H4 (cell line): ENCODE measurements around the gene EMC10. TPM values are rescaled to one million over a fixed set of nuclear protein-coding genes. Genes with fewer than 3 reads are reported as not detected.
A peak's percentile ranks its signal among the peaks of the same experiment; 100 is the strongest.
"Not testable (repeated sequence)": the region's sequence is repeated elsewhere in the genome, so short reads cannot be mapped to it uniquely, and the experiment has no call there.

Experiments used
- DNase-seq: peaks from one replicate; pipeline ENCODE4 v3.0.0-alpha.2; 2015; ENCODE audit warnings: low spot score
- total RNA-seq: library from RNA; depleted of rRNA; stranded (reverse); fragments of >200 nt; shearing (Covaris generic); gene quantifications from 2 replicates; pipeline ENCODE4 v1.2.3, GENCODE V29; 2014

Gene EMC10
- total RNA-seq, 1 experiment from 2014 or later = 94.2 TPM

DNA sequence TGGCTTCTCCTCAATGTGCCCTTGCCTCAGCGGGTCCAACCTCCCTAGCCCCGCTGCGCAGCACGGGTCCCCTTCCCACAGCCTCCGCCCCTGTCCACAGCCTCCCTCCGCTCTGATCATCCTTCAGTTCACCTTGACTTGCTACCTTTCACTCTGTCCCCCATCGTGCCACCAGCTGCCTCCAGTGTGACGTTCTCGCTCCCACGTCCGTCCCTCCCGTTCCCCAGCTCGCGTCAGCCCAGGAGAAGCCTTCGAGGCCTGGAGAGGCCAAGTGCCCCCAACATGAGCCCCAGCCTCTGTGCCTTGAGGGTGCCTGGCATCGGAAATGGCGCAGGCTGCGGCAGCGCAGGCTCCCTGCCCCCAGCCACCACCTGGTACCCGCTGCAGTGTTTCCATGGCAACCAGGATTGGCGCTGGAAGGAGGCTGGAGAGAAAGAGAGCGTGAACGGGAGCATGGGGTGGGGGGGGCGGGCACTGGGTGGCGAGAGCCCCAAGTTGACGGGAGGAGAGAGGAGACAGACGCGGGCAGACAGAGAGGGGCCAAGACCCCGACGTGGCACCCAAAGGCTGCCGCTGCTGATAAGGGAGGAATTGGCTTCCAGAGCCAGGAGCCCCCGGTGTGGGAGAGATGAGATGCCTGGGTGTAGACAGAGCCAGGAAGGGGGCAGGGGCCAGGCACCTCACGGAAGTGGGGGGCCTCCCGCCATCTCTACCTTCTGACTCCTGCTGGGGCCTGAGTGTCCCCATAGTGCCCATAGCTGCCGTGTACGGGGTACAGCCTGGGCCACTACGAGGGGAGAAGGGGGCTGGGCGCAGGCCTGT, 38.2 kb downstream of the EMC10 start:
- DNase-seq = no peak

DNA sequence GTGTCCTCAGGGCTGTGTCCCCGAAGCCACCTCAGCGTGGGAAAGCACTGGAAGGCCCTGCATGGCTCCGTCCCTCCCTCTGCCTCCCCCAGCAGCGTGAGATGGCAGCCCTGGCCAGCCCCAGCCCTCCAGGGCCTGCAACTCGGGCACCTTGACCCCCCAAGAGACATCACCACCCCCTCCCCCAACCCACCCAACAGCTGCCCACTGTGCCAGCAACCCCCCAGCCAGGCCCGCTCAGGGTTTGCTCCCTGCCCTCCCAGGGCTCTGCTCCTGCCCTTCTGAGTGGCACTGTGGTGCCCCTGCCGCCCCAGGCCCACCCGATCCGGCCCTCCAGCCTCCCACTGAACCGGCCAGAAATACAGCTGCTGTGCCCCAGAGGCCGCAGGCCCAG, 38.9 kb downstream of the EMC10 start:
- DNase-seq = no peak

DNA sequence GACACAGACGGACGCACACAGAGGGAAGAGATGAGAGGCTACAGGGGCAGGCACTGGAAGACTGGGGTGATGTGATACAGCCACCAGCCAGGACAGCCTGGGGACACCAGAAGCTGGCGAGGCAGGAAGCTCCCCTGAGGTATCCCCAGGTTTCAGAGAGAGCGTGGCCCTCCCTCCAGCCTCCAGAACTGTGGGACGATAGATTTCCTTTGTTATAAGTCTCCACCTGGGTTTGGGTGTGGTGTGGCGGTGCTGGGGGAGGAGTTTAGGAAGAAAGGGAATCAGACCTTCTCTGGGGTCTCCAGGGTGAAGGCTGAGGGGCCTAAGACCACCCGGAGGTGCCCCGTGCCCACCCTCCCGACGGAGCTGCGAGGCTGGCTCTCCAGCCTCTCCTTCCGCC, 40.1 kb downstream of the EMC10 start:
- no peak for DNase-seq

DNA sequence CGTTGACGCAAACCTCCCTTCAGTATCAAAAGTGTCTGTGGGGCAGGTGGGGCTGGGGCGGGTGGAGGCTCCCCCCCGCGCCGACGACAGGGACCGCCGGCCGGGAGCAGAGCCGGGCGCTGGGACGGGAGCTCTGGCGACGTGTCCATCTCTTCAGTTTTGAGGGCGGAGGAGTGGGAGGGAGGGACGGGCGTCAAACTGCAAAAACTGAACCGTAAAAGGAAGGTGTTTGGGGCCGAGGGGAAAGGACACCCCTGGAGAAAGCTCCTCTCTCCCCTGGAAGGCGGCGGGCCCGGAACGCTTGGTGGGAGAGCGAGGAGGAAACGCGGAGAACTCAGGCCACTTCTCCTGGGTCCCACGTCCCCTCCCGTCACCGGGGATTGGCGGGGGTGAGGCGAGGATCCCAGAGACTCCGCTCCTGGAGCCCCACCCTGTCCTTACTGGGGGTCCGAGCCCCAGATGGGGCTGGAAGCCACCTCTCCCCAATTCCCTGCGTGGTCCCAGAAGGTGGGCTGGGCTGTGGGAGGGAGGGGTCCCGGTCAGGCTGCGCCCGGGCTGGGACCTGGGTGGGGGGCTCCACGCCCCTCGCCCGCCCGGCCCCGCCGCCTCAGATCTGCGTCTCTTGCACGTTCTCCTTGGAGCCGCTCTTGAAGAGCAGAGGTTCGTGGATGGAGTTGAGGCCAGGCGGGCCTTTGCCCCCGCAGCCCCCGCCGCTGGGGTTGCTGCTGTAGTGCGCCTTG, 40.8 kb downstream of the EMC10 start:
- DNase-seq = no peak

DNA sequence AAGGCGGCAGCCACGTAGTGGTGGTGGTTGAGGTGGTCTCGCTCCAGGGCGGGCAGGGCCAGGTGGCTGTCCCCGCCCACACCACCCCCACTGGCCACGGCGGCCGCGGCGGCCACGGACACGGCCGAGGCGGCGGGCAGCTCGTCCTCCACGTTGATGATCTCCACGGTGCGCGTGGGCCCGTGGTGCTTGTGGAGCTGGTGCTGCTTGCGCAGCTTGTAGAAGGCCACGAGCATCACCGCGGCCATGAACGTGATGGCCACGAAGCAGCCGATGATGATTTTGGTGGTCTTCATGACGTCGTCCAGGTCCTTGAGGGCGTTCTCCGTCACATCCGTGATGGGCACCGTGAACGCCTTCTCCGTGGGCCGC, 41.4 kb downstream of the EMC10 start:
- DNase-seq = no peak

DNA sequence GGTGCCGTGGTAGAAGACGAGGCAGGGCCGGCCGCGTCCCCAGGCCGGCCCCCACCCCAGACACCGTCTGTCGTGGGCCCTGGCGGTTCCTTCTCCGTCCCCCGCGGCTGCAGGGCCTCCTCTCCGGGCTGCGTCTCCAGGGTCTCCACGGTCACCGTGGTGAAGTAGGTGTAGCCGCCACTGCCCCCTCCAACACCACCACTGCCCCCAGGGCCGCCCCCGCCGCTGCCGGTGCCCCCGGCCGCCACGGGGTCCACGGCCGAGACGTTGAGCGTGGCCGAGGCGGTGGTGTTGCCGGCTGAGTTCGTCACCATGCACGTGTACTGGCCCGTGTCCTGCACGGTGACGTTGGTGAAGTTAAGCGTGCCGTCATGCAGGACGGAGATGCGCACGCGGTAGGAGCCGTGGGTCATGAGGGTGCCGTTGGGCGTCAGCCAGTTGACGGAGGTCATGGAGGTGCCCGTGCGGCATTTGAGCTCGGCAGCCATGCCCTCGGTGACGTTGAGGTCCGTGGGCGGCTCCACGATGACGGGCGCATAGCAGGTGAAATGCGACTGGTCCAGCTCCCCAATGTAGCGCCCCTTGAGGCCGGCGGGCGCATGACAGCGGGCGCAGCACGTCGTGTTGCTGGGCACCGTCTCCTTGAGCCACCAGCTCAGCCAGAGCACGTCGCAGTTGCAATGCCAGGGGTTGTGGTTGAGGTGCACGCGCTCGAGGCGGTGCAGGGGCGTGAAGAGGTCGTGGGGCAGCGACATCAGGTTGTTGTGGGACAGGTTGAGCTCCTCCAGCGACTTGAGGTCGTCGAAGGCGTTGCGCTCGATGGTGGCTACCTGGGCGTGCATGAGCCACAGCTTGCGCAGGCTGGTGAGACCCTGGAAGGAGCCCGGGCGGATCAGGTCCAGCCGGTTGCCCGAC, 42.0 kb downstream of the EMC10 start:
- DNase-seq = no peak

DNA sequence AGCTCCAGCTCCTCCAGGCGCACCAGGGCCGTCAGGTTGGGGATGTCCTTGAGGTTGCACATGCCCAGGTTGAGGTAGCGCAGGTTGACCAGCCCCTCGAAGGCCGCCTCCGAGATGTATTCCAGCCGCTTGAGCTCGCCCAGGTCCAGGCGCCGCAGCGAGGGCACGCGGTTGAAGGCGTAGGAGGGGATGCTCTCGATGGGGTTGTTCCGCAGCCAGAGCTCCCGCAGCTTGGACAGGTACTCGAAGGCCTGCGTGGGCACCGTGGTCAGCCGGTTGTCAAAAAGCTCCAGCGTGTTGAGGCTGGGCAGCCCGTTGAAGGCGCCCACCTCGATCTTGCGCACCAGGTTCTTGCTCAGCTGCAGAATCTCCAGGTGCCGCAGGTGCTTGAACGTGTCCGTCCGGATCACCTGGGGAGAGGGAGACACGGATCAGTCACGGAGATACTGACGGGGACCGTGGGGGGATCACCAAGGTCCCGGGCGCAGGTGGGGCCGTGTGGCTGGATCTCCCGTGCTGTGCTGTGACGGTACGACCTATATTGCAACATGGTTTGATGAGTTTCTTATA, 42.8 kb downstream of the EMC10 start:
- DNase-seq = no peak

DNA sequence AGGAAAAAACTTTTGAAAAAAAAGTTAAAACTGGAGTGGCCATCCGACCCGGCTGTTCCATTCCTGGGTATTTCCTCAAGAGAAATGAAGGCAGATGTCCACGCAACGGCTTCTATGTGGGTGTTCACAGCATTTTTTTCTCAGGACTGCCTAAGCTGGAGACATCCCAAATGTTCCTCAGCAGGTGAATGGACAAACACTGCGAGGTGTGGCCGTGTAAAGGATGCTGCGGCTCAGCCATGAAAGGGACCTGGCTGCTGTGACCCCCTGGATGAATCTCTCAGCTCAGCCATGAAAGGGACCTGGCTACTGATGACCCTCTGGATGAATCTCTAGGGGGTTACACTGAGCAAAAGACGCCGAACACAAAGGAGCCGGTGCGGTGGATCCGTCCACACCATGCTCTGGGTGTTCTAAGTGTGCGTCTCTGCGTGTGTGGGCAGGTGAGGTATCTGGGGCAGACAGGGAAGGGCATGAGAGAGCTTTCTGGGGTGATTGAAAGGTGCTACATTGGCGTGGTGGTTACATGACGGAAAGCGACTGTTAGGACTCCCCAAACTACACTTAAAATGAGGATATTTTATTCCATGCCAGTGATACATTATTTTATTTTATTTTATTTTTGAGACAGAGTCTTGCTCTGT, 44.6 kb downstream of the EMC10 start:
- DNase-seq = no peak

DNA sequence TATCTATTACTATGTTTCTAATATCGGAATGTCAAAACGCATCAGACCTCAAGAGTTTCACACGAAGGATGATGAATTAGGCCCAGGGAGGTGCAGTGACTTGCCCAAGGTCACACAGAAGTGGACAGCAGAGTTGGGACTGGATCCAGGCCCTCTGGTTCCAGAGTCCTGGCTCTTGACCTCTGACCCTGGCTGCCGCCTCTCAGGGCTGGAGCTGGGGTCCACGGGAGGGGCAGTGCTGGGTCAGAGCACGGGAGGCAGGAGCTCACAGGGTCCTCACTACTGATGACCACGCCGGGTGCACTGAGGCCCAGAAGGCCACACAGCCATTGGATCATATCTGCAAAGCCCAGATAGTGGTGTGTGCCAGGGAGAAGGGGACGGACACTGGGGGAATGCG, 46.6 kb downstream of the EMC10 start:
- DNase-seq = no peak

DNA sequence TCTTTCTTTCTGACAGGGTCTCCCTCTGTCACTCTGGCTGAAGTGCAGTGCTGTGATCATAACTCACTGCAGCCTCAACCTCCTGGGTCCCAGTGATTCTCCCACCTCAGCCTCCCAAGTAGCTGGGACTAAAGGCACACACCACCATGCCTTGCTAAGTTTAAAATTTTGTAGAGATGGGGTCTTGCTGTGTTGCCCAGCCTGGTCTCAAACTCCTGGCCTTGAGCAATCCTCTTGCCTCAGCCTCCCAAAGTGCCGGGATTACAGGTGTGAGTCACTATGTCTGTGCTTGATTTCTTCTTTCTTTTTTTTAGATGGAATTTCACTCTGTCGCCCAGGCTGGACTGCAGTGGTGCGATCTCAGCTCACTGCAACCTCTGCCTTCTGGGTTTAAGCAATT, 51.7 kb downstream of the EMC10 start:
- not testable (repeated sequence) for DNase-seq

DNA sequence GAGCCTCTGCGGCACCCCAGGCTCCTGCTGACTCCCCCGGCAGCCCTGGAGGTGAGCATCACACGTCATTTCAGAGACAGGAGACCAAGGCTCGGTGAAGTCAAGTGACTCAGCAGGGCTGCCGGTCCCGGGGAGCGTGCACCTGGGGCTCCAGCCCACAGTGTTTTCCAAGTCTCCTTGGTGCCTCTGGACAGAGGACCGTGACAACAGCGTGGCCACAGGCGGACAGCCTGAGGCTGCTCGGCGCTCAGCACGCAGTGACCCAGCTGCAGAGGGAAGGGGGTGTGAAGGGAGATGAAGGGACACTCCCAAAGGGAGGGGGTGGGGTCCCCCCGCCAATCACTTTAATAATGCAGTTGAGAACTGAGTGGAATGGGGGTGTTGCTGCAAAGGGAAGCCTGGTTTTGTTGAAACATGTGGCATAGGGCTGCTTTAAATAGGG, 54.9 kb downstream of the EMC10 start:
- DNase-seq = no peak

DNA sequence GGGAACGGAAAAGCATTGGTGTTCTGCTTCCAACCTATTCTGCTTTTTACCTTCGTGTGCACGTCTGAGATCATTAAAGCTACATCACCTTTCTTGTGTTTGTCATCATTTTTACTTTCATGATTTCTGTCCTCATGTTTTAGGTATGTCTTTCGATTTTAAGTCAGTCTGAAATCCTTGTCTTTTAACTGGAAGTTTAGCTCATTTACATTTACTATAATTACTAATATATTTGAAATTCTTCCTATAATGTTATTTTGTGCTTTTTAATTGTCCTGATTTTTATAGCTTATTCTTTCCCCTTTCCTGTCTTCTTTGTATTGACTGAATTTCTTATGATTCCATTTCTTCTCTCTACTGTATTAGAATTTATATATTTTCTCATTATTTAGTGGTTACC, 56.6 kb downstream of the EMC10 start:
- no peak for DNase-seq

DNA sequence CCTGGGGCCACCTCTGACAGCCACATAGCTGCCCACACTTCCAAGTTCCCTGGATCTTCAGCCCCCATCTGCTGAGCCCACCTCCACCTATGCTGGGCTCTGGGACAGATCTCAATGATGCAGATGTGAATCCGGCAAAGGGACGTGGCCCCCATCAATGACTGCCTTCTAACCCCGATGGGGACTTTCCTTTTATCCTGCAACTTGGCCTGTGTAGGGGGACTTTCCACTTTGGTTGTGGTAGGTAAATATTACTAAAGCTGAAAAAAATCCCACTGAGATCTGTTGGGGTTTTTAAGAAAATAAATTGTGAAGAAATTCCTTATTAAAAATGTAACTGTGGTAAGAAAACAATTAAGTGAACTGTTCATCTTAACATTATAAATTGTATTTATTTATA, 58.2 kb downstream of the EMC10 start:
- no peak for DNase-seq

DNA sequence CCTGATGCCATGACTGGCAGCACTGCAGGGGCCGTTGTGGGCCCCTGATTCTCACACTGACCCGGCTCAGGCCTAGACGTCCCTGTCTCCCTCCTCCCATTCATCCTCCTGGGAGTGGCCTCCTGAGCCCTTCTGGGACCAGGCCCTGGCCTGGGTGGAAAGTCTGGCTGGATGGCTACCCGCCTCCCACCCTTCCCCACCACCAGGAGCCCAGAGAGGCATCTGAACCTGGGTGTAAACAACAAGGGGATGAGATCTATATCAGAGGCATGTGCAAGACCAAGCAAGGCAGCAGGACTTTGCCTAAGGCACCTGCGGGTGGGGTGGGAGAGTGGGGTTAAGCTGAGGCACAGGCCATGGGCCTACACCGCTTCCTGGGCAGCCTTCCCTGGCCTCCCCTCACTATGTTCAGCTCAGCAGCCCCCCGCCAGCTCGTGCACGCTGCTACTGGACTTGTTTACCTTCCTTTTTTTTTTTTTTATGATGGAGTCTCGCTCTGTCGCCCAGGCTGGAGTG, 59.4 kb downstream of the EMC10 start:
- no peak for DNase-seq

DNA sequence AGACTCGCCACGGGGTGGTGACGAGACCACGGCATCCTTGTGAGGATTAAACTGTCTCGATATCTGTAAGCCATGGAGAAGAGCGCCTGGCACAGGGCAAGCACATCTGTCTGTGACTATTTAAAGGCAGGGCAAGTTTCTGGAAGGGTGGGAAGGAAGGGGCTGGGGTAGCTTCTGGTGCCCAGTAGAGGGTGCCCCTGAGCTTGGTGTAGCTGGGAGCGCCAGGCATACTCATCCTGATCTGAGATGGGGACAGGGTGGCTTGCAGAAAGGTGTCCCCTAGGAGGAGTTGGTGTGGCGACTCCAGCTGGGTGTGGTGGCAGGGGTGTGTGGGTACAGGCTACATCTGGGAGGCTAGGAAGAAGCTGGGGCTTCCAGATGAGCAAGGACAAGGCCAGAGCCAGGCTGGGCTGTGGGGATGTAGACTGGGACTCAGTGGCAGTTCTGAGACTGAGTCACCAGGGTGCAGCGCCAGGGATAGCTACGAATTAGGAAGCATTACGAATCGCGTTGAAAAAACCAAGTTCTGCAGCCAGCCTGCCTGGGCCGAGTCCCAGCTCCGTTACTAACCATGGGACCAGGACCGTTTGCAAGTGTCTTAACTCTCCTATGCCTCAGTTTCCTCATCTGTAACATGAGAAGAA, 60.5 kb downstream of the EMC10 start:
- DNase-seq = no peak

DNA sequence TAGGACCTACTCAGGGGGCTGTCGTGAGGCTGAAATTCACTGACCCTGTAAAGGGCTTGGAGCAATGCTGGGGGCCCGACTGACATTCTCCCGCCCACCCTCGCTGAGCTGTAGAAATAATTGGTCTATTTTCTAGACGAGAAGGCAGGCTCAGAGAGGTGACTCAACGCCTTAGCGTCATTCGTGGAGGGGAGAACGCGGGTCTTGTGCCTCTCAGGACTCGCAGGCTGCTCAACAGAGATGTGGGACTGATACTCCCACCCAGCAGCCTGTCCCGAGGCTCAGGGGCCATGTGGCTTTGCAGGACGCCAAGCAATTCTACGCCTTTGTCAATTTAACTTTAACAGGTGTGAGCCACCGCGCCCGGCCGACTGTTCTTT, 61.0 kb downstream of the EMC10 start:
- DNase-seq = no peak

DNA sequence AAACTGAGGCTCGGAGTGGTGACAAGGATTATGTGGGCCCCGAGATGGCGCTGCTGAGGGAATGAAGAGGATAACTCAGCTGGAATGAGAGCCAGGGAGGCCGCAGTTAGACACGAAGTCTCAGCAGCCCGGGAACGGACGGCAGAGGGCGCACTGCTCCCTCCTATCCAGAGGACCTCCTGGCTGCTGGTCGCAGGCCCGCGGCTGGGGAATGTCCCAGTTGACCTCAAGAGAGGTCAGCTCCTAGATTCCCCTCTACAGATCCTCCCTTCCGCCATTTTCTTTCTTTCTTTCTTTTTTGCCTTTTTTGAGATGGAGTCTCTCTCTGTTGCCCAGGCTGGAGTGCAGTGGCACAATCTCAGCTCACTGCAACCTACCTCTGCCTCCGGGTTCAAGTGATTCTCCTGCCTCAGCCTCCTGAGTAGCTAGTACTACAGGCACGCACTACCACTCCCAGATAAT, 61.5 kb downstream of the EMC10 start:
- DNase-seq = peak; percentile 86
